Parathyroid adenoma (tissue), 2 donors: ENCODE measurements around the gene GRIK2.

Source experiments
- H2AFZ ChIP-seq: fragments of 300-600 bp; sonication (generic); one replicate; pipeline ENCODE4 v1.7.0; 2017; ENCODE audit warnings: antibody characterized with exemption, mild to moderate bottlenecking
- H3K27ac ChIP-seq: fragments of 300-600 bp; sonication (generic); one replicate; pipeline ENCODE4 v1.7.0; 2017
- H3K27me3 ChIP-seq: fragments of 300-600 bp; sonication (generic); one replicate; pipeline ENCODE4 v1.7.0; 2017; ENCODE audit warnings: low read length; ENCODE audit not compliant: control insufficient read depth, insufficient read depth
- H3K36me3 ChIP-seq: fragments of 300-600 bp; sonication (generic); one replicate; pipeline ENCODE4 v1.7.0; 2017; ENCODE audit warnings: low read length; ENCODE audit not compliant: control insufficient read depth, insufficient read depth
- H3K4me1 ChIP-seq: fragments of 300-600 bp; sonication (generic); one replicate; pipeline ENCODE4 v1.7.0; 2017; ENCODE audit warnings: control low read depth
- H3K4me2 ChIP-seq: fragments of 300-600 bp; sonication (generic); one replicate; pipeline ENCODE4 v1.7.0; 2017; ENCODE audit warnings: low read length
- H3K4me3 ChIP-seq: fragments of 300-600 bp; sonication (generic); one replicate; pipeline ENCODE4 v1.7.0; 2017; ENCODE audit warnings: low read depth, low read length
- H3K79me2 ChIP-seq: fragments of 300-600 bp; sonication (generic); one replicate; pipeline ENCODE4 v1.7.0; 2017; ENCODE audit warnings: control low read depth
- H3K9ac ChIP-seq: fragments of 300-600 bp; sonication (generic); one replicate; pipeline ENCODE4 v1.7.0; 2017; ENCODE audit warnings: mild to moderate bottlenecking
- H3K9me3 ChIP-seq: fragments of 300-600 bp; sonication (generic); one replicate; pipeline ENCODE4 v1.7.0; 2017; ENCODE audit warnings: low read length; ENCODE audit not compliant: control insufficient read depth
- CTCF ChIP-seq: fragments of 300-600 bp; sonication (generic); IDR thresholded peaks from one replicate; pipeline ENCODE4 v1.7.0; 2017; ENCODE audit warnings: antibody characterized with exemption, mild to moderate bottlenecking
- donor health status: primary hyperparathyroidism.

GRIK2 gene

GRCh38 chr6:101816716-101817115 lies 423.2 kb downstream of the GRIK2 start:
- no peak overlapping the region for H3K4me3 ChIP-seq

GRCh38 chr6:101818051-101818450 lies 424.5 kb downstream of the GRIK2 start:
- Histone ChIP-seq H3K27me3 (no peaks in the 10 kb centered on the region), H3K4me2 (no peak overlapping the region), H2AFZ (no peak overlapping the region), H3K36me3 (no peaks in the 10 kb centered on the region), H3K9ac (no peak overlapping the region), H3K27ac (no peak overlapping the region), H3K4me3 (no peak overlapping the region), H3K79me2 (no peaks in the 10 kb centered on the region), H3K9me3 (no peaks in the 10 kb centered on the region), H3K4me1 (no peaks in the 10 kb centered on the region)
- TF ChIP-seq CTCF: no peak

More at GRCh38 chr6:101816716-101817115, 423.2 kb downstream of the GRIK2 start:
- H3K4me2 ChIP-seq: no peak overlapping the region
- no peak for TF ChIP-seq CTCF
- no peak overlapping the region for H2AFZ ChIP-seq
- H3K9ac ChIP-seq: no peak overlapping the region
- H3K36me3 ChIP-seq: no peaks in the 10 kb centered on the region
- H3K9me3 ChIP-seq: no peaks in the 10 kb centered on the region
- no peaks in the 10 kb centered on the region for H3K4me1 ChIP-seq
- no peaks in the 10 kb centered on the region for H3K27me3 ChIP-seq
- H3K79me2 ChIP-seq: no peaks in the 10 kb centered on the region
- no peak overlapping the region for H3K27ac ChIP-seq

- Histone ChIP-seq H3K9ac (no peak overlapping the region), H3K4me1 (no peaks in the 10 kb centered on the region)
Measured at GRCh38 chr6:101824551-101825345, 431.2 kb downstream of the GRIK2 start.

GRCh38 chr6:101826269-101826668 lies 432.8 kb downstream of the GRIK2 start:
- Histone ChIP-seq H3K4me1 (no peaks in the 10 kb centered on the region), H3K27me3 (no peaks in the 10 kb centered on the region), H3K9ac (no peak overlapping the region), H3K4me2 (no peak overlapping the region), H3K4me3 (no peak overlapping the region), H3K79me2 (no peaks in the 10 kb centered on the region), H3K36me3 (no peaks in the 10 kb centered on the region), H2AFZ (no peak overlapping the region), H3K27ac (no peak overlapping the region), H3K9me3 (no peaks in the 10 kb centered on the region)
- TF ChIP-seq CTCF: no peak

More at GRCh38 chr6:101824551-101825345, 431.2 kb downstream of the GRIK2 start:
- no peaks in the 10 kb centered on the region for H3K36me3 ChIP-seq
- H3K27ac ChIP-seq: no peak overlapping the region
- H3K27me3 ChIP-seq: no peaks in the 10 kb centered on the region
- H3K9me3 ChIP-seq: no peaks in the 10 kb centered on the region
- no peak for TF ChIP-seq CTCF
- no peaks in the 10 kb centered on the region for H3K79me2 ChIP-seq
- H2AFZ ChIP-seq: no peak overlapping the region
- H3K4me3 ChIP-seq: no peak overlapping the region
- H3K4me2 ChIP-seq: no peak overlapping the region

GRCh38 chr6:101826678-101827077 lies 433.2 kb downstream of the GRIK2 start:
- no peak overlapping the region for H3K27ac ChIP-seq
- no peak for TF ChIP-seq CTCF
- no peaks in the 10 kb centered on the region for H3K4me1 ChIP-seq
- H2AFZ ChIP-seq: no peak overlapping the region
- H3K4me3 ChIP-seq: no peak overlapping the region
- H3K27me3 ChIP-seq: no peaks in the 10 kb centered on the region
- no peaks in the 10 kb centered on the region for H3K79me2 ChIP-seq
- no peaks in the 10 kb centered on the region for H3K36me3 ChIP-seq
- H3K4me2 ChIP-seq: no peak overlapping the region
- no peaks in the 10 kb centered on the region for H3K9me3 ChIP-seq
- no peak overlapping the region for H3K9ac ChIP-seq
